Activated CD8-positive, alpha-beta T cell treated with anti-CD3 and anti-CD28 coated beads for 36 hours (primary cell): ENCODE measurements around the gene ACBD5. TPM values are rescaled to one million over a fixed set of nuclear protein-coding genes. Genes with fewer than 3 reads are reported as not detected.

Experiments used
- ATAC-seq: fragments of 200-7000 bp; cut with Tn5 transposase; one replicate; pipeline ENCODE4 v1.10.0; 2021; ENCODE audit warnings: mild to moderate bottlenecking, moderate library complexity
- CTCF ChIA-PET: fragments of 350-600 bp; sonication (Branson Sonifier 250); formaldehyde crosslinking; loops from one replicate; lab custom pipeline; 2021; ENCODE audit warnings: antibody characterized with exemption; lab: Charles Lee
- POLR2A ChIA-PET: fragments of 350-600 bp; sonication (Branson Sonifier 250); formaldehyde crosslinking; loops from one replicate; lab custom pipeline; 2021; ENCODE audit warnings: antibody characterized with exemption; lab: Charles Lee
- DNase-seq: peaks from one replicate; pipeline ENCODE4 v3.0.0-alpha.2; 2020
- H3K27ac Mint-ChIP-seq: one replicate; pipeline ENCODE4 v1.8.0; 2021; ENCODE audit warnings: mild to moderate bottlenecking, mixed read lengths
- H3K27me3 Mint-ChIP-seq: one replicate; pipeline ENCODE4 v1.8.0; 2021; ENCODE audit warnings: mixed read lengths
- H3K36me3 Mint-ChIP-seq: one replicate; pipeline ENCODE4 v1.8.0; 2021; ENCODE audit warnings: low read depth, mixed read lengths
- H3K4me1 Mint-ChIP-seq: one replicate; pipeline ENCODE4 v1.8.0; 2021; ENCODE audit warnings: low read depth, mixed read lengths
- H3K4me3 Mint-ChIP-seq: one replicate; pipeline ENCODE4 v1.8.0; 2021; ENCODE audit warnings: mild to moderate bottlenecking, moderate library complexity, mixed read lengths
- H3K9me3 Mint-ChIP-seq: one replicate; pipeline ENCODE4 v1.8.0; 2021; ENCODE audit warnings: mixed read lengths
- intact Hi-C: fragments of 100-400 bp; cut with micrococcal nuclease; formaldehyde crosslinking; loops from one replicate; pipeline ENCODE4 v1.10.0; 2022
- total RNA-seq, 2 experiments: library from RNA; stranded (reverse); gene quantifications; one replicate each; pipeline ENCODE4 v1.2.3, GENCODE V29; 2021
- TF ChIP-seq, protein P1 (sequence below): fragments of 200-600 bp; IDR thresholded peaks from one replicate; pipeline ENCODE4 v1.8.0; 2022; ENCODE audit warnings: antibody characterized with exemption, mild to moderate bottlenecking

The ACBD5 gene
- total RNA-seq, 2 experiments from 2014 or later: 17.0 to 19.0 TPM

DNA sequence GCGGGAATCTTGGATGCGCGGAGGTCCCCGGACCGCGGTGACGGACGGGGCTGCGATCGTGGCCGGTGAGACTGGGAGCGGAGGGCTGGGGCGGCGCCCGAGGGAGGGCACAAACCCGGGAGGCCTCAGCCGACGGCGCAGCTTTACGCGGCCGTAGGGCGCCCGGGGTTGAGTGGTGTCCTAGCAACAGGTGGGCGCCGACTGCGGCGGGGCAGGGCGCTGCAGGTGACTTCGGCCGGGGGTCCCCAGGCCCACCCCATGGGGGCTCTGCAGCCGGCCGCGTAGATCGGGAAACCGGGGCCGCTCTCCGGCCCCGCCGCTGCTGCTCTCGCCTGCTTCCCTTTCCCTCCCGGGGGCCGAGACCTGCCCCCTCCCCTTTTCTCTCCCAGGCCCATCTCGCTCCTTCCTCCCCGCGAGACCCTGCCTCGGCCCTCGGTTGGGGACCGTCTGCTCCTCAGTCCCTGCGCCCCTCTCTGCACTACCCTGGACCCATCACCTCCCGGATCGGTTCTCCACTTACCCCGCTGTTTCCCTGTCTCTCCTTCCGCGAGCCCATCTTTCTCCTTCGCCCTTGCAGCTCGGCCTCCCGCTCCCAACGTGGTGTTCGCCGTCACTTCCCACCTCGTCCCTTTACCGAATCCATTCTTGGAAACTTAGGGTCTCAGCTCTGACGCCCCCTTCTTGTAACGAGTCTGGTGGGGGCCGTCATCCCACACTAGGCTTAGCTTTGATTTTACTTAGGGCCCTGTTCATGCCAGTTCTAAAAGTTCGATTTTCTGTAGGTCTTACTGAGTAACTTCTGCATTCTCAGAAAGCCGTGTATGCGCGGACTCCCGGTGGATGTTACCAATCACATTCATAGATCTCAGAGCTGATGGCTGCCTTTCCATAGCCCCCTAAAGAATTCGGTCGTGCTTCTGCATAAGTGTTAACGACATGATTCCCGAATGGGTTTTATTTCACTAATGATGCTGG is 18.5 kb upstream of the ACBD5 start:
- POLR2A ChIA-PET: interaction anchor here (0.6 to 4.7 kb wide), 3 partner anchors 16 to 455 kb away, joined by 3 to 29 read pairs (median 7); no protein-coding TSS in a partner anchor

DNA sequence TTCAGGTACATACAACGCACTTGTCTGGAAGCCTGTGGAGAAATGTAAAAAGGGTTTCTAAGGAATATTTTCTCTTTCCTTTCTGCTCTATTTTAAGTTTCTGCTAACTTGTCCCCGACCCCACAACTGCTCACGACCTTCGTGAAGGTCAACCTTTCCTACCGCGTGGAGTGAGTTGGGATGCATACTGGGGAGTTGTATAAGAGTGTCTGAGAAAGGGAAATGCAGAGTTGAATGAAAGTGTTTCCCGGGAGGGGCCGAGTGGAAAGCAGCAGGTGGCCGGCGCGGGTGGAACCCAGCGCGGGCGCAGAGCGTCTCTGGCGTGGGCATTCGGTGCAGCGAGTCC is 17.9 kb upstream of the ACBD5 start:
- Mint-ChIP-seq H3K27ac (no peak overlapping the region), H3K27me3 (peaks cover 28% of the 10 kb centered on the region), H3K4me1 (peaks cover 26% of the 10 kb centered on the region)

More for the DNA sequence above, 18.5 kb upstream of the ACBD5 start:
- Mint-ChIP-seq H3K36me3 (peaks cover 3% of the 10 kb centered on the region), H3K4me1 (peaks cover 23% of the 10 kb centered on the region), H3K27ac (no peak overlapping the region), H3K27me3 (peaks cover 29% of the 10 kb centered on the region), H3K4me3 (peak overlapping the region; percentile 72), H3K9me3 (peaks cover 6% of the 10 kb centered on the region)
- CTCF ChIA-PET: interaction anchor here (1.2 kb wide), 1 partner anchor 35 kb away, joined by 4 read pairs; no protein-coding TSS in a partner anchor
- intact Hi-C loops: no loop called here
- ATAC-seq: peak; percentile 70
- TF ChIP-seq, protein P1, sequence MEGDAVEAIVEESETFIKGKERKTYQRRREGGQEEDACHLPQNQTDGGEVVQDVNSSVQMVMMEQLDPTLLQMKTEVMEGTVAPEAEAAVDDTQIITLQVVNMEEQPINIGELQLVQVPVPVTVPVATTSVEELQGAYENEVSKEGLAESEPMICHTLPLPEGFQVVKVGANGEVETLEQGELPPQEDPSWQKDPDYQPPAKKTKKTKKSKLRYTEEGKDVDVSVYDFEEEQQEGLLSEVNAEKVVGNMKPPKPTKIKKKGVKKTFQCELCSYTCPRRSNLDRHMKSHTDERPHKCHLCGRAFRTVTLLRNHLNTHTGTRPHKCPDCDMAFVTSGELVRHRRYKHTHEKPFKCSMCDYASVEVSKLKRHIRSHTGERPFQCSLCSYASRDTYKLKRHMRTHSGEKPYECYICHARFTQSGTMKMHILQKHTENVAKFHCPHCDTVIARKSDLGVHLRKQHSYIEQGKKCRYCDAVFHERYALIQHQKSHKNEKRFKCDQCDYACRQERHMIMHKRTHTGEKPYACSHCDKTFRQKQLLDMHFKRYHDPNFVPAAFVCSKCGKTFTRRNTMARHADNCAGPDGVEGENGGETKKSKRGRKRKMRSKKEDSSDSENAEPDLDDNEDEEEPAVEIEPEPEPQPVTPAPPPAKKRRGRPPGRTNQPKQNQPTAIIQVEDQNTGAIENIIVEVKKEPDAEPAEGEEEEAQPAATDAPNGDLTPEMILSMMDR: no peak
- peak; percentile 40 for DNase-seq

DNA sequence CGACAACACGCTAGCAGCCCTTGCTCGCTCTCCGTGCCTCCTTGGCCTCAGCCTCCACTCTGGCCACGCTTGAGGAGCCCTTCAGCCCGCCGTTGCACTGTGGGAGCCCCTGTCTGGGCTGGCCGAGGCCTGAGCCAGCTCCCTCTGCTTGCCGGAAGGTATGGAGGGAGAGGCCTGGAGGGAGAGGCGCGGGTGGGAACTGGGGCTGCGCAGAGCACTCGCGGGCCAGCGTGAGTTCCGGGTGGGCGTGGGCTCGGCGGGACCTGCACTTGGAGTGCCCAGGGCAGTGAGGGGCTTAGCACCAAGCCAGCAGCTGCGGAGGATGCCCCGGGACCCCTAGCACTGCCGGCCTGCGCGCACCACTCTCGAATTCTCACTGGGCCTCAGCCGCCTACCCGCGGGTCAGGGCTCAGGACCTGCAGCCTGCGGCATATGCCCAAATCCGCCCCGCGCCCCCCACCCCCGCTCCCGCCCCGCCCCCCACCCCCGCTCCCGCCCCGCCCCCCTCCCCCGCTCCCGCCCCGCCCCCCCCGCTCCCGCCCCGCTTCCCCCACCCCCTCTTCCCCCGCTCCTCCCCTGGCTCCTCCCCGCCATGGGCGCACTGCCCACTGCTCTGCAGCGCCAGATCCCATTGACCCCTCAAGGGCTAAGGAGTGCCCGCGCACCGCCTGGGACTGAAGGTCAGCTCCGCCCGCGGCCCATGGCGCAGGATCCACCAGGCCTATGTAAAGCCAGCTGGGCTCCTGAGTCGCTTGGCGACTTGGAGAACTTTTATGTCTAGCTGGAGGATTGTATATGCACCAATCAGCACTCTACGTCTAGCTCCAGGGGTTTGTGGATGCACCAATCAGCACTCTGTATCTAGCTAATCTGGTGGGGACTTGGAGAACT is 15.9 kb upstream of the ACBD5 start:
- no peak for ATAC-seq
- H3K36me3 Mint-ChIP-seq: peaks cover 5% of the 10 kb centered on the region
- intact Hi-C loops: no loop called here
- DNase-seq: no peak
- peaks cover 6% of the 10 kb centered on the region for H3K9me3 Mint-ChIP-seq
- ChIA-PET CTCF (interaction anchor here (0.7 to 1.4 kb wide), 6 partner anchors 9 to 103 kb away, joined by 3 to 5 read pairs (median 4); no protein-coding TSS in a partner anchor), POLR2A (interaction anchor here (1.1 to 4.7 kb wide), 3 partner anchors 9 to 22 kb away, joined by 4 to 29 read pairs (median 6); no protein-coding TSS in a partner anchor)
- peaks cover 33% of the 10 kb centered on the region for H3K4me1 Mint-ChIP-seq
- TF ChIP-seq, protein P1: no peak
- peaks cover 28% of the 10 kb centered on the region for H3K27me3 Mint-ChIP-seq
- no peak overlapping the region for H3K4me3 Mint-ChIP-seq
- no peak overlapping the region for H3K27ac Mint-ChIP-seq

More for the DNA sequence above, 17.9 kb upstream of the ACBD5 start:
- intact Hi-C loops: no loop called here
- peaks cover 3% of the 10 kb centered on the region for H3K36me3 Mint-ChIP-seq
- H3K4me3 Mint-ChIP-seq: peak overlapping the region; percentile 72
- ATAC-seq (no peak), DNase-seq (no peak)
- CTCF ChIA-PET: interaction anchor here (1.4 kb wide), 1 partner anchor 27 kb away, joined by 5 read pairs; no protein-coding TSS in a partner anchor
- H3K9me3 Mint-ChIP-seq: peaks cover 6% of the 10 kb centered on the region
- TF ChIP-seq, protein P1: no peak
- POLR2A ChIA-PET: interaction anchor here (0.6 to 4.7 kb wide), 2 partner anchors 16 to 454 kb away, joined by 3 to 29 read pairs; no protein-coding TSS in a partner anchor

DNA sequence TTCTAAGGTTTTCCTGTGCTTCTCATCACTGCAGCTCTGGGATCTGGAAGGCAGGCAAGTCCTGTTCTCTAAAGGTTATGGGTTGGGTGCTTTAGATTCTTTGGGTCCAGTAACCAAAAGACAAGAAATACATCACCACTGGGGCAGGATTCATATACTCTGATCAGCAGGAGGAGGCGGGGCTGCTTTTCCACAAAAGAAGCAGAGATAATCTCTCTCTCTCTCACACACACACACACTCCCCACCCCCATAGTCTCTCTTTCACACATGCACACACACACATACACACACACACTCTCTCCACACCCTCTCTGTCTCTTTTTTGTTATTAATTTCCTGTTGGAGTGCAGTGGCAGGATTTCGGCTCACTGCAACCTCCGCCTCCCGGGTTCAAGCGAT is 13.0 kb upstream of the ACBD5 start:
- Mint-ChIP-seq H3K4me1 (peaks cover 25% of the 10 kb centered on the region), H3K27ac (peak overlapping the region; percentile 72), H3K27me3 (peaks cover 15% of the 10 kb centered on the region), H3K36me3 (peaks cover 7% of the 10 kb centered on the region), H3K9me3 (peaks cover 6% of the 10 kb centered on the region), H3K4me3 (peak overlapping the region; percentile 75)
- CTCF ChIA-PET: no interaction called here
- POLR2A ChIA-PET: no interaction called here
- TF ChIP-seq, protein P1: no peak
- intact Hi-C loops: no loop called here
- DNase-seq: no peak
- no peak for ATAC-seq
